HepG2 (cell line): ENCODE measurements around the gene ATRIP.
"Not testable (repeated sequence)": the region's sequence is repeated elsewhere in the genome, so short reads cannot be mapped to it uniquely, and the experiment has no call there.

Experiments used
- ATF7 ChIP-seq, 2 experiments: fragments of 450-650 bp in 1 of 2; sonication (generic) in 1 of 2; formaldehyde crosslinking in 1 of 2; IDR thresholded peaks; 2 replicates each; pipeline versions ENCODE4 v1.4.0 to v1.6.1; 2016 to 2020; ENCODE audit warnings: antibody characterized with exemption in 1 of 2, mild to moderate bottlenecking in 1 of 2, missing genetic modification reagents in 1 of 2
- MEIS2 ChIP-seq: sonication (generic); formaldehyde crosslinking; IDR thresholded peaks from 2 replicates; pipeline ENCODE4 v1.9.0; 2021; ENCODE audit warnings: mild to moderate bottlenecking, missing genetic modification reagents

GRCh38 chr3:48401434-48401901 is 45.1 kb upstream of the ATRIP start:
- not testable (repeated sequence) for TF ChIP-seq MEIS2 (CRISPR knock-in tag); ATF7 (IDR thresholded peaks at IDR 0.05); ATF7 (CRISPR knock-in tag; IDR thresholded peaks at IDR 0.05)
